Stimulated activated CD4-positive, alpha-beta T cell treated with anti-CD3 and anti-CD28 coated beads, Interleukin-15, amount 100 ng/mL, for 48 hours (primary cell): ENCODE measurements around the gene SPTBN4.
"Not testable (repeated sequence)": the region's sequence is repeated elsewhere in the genome, so short reads cannot be mapped to it uniquely, and the experiment has no call there.

Experiments
- DNase-seq, 2 donors: peaks; one replicate each; pipeline ENCODE4 v3.0.0-alpha.2; 2020; ENCODE audit warnings: low read depth in 2 of 2

The SPTBN4 gene

DNA sequence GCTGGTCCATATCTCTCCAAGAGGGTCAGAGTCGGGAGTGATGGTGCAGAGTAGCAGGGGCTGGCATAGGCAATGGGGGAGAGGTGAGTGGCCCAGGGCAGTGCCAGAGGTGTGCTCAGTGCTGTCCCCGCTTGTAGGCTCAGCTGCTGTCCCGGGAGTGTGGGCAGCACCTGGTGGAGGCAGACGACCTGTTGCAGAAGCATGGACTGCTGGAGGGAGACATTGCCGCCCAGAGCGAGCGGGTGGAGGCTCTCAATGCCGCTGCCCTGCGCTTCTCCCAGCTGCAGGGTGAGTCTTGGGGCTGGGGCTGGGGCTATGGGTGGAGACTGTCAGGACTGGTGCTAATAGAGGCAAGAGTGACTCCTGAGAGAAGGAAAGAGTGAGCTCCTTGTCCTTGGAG is 39.3 kb downstream of the SPTBN4 start:
- no peak for DNase-seq

DNA sequence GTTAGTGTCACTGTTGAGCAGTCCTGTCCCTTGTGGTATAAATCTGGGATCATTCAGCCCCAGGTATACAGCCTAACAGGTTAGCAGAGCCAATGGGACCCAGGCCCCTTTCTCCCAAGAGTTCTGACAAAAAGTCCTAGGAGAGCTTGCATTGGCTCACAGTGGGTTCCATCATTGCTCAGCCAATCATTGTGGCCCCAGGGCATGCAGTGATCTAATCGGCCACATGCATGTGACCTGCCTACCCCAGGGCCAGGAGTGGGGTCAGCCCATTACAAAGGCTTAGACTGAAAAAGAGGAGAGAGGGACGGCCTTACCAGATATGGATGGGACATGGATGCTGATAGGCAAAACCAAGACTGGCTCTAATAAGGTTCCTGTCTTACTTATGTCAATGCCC is 41.1 kb downstream of the SPTBN4 start:
- DNase-seq = no peak

DNA sequence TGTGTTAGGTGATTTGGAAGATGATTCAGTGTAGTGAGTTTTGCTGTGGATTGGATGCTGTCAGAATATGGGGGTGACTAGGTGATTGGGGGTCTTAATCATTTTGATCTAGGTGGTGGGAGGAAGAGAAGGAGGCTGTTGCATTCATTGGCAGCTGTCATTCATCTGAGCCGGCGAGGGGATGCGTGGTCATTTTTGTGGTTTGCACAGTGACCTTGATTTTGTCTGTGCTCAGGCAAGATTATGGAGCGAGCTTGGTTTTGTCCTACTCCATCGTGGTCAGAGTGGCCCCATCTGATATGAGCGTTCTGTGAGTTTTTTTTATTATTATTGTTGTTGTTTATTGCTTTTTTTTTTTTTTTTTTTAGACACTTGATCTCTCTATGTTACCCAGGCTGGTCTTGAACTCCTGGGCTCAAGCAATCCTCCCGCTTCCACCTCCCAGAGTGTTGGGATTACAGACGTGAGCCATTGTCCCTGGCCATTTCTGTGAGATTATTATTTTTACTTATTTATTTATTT is 42.0 kb downstream of the SPTBN4 start:
- DNase-seq = no peak

DNA sequence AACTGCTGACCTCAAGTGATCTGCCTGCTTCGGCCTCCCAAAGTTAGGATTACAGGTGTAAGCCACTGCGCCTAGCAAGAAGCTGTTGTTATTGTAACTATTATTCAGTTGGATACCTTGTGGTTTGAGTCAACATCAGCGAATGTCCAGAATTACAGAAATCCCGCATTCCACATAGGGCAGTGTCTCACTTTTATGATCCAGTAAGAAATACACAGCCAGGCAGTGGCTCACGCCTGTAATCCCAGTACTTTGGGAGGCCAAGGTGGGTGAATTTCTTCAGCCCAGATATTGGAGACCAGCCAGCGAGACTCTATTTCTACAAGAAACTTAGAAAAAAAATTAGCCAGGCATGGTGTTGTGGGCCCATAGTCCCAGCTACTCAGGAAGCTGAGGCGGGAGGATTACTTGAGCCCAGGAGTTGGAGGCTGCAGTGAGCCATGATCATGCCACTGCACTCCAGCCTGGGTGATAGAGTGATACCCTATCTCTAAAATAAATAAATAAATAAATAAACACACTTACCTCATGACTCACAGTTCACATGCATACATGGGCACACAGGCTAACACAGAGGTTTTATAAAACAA is 43.8 kb downstream of the SPTBN4 start:
- no peak for DNase-seq

DNA sequence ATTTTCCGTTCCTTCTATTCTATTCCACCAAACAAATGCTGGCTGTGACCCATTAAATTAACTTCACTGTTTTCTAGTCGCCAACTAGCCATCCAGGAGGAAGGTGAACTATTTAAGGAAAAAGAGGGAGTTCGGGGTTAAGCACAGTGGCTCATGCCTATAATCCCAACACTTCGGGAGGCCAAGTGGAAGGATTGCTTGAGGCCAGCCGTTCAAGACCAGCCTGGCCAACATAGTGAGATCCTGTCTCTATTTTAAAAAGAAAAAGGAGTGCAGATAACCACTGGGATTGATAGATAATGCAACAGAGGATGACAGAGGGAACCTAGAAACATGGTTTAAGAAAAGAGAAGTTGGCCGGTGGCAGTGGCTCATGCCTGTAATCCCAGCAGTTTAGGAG is 44.7 kb downstream of the SPTBN4 start:
- no peak for DNase-seq

DNA sequence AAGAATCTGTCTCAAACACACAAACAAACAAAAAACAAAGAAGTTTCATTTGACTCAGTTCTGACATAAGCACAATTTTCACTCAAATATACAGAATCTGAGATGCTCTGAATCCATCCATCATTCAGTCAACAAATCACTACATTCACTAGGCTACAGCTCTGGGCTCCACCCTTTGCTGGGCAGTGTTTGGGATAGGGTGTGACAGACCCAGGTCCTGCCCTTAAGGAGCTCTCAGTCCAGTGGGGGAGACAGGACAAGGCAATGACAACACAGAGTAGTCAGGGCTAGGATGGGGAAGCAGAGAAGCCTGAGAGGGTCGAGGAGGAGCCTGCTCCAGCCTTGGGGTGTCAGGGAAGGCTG is 45.3 kb downstream of the SPTBN4 start:
- DNase-seq = no peak

DNA sequence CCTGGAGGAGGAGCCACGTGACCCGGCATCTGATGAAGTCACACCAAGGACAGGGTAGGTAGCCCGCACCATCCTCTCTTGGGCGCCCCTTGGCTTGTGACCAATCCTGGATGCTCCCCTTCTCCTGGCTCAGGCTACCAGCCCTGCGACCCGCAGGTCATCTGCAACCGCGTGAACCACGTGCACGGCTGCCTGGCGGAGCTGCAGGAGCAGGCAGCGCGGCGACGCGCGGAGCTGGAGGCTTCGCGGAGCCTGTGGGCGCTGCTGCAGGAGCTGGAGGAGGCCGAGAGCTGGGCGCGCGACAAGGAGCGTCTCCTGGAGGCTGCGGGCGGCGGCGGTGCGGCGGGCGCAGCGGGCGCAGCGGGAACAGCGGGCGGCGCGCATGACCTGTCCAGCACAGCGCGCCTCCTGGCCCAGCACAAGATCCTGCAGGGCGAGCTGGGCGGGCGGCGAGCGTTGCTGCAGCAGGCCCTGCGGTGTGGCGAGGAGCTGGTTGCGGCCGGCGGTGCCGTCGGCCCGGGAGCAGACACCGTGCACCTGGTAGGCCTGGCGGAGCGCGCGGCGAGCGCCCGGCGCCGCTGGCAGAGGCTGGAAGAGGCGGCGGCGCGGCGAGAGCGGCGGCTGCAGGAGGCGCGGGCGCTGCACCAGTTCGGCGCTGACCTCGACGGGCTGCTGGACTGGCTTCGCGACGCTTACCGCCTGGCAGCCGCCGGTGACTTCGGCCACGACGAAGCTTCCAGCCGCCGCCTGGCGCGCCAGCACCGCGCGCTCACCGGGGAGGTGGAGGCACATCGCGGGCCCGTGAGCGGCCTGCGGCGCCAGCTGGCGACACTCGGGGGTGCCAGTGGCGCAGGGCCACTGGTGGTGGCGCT is 45.9 kb downstream of the SPTBN4 start:
- no peak for DNase-seq

DNA sequence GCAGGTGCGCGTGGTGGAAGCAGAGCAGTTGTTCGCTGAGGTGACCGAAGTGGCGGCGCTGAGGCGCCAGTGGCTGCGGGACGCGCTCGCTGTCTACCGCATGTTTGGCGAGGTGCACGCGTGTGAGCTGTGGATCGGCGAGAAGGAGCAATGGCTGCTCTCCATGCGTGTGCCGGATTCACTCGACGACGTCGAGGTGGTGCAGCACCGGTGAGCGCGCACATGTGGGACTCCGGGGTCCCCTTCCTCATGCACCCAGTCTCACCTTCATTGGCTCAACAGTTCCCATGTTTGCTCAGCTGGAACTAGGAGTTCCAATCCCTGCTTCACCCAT is 46.5 kb downstream of the SPTBN4 start:
- DNase-seq = no peak

DNA sequence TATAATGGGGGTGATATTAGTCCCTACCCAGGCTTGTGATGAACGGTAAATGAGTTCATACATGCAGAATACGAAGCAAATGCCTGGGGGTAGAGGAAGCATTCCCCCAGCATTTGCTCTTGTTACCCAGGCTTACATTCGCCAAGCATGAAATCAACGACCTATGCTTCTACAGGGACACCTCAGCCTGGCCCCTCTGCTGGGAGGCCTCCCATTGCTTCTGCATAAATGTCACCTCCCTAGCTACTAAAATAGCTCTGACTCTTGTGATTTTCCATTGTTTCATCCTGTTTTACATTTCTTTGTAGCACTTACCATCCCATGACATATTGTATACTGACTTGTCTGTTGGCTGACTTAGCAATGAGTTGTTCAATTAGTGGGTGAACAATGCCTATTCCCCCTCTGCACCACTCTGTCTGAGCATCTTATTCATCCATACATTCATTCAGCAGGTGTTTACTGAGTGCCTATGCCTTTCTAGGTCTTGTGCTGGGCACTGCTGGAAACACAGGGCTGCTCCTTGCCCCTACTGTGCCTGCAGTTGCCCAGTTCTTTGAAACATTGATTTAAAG is 47.0 kb downstream of the SPTBN4 start:
- DNase-seq = no peak

DNA sequence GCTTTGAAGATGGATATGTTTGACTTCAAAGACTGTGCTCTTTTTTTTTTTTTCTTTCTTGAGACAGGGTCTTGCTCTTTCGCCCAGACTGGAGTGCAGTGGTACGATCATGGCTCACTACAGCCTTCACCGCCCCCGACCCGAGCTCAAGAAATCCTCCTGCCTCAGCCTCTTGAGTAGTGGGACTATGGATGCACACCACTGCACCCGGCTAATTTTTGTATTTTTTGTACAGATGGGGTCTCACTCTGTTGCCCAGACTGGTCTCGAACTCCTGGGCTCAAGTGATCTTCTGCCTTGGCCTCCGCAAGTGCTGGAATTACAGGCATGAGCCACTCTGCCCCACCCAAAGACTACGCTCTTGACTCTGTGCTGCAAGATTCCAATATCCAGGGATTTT is 50.4 kb downstream of the SPTBN4 start:
- no peak for DNase-seq

DNA sequence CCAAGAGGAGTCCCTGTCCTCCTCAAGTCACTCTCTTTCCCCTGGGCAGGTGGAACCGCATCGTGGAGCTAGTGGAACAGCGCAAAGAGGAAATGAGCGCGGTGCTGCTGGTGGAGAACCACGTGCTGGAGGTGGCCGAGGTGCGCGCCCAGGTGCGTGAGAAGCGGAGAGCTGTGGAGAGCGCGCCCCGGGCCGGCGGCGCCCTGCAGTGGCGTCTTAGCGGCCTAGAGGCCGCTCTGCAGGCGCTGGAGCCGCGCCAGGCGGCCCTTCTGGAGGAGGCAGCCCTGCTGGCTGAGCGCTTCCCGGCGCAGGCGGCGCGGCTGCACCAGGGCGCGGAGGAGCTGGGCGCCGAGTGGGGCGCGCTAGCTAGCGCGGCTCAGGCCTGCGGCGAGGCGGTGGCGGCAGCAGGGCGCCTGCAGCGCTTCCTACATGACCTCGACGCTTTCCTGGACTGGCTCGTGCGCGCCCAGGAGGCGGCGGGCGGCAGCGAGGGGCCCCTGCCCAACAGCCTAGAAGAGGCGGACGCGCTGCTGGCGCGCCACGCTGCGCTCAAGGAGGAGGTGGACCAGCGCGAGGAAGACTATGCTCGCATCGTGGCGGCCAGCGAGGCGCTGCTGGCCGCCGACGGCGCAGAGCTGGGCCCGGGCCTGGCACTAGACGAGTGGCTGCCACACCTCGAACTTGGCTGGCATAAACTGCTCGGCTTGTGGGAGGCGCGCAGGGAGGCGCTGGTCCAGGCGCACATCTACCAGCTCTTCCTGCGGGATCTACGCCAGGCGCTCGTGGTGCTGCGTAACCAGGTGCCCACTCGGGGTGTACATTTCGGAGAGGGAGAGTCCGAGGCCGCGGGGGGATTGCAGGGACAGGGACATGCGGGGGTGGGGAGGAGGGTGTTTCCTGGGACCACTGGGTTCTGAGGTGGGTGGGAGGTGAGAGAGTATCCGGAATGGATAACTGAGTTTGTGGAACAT is 52.8 kb downstream of the SPTBN4 start:
- no peak for DNase-seq

DNA sequence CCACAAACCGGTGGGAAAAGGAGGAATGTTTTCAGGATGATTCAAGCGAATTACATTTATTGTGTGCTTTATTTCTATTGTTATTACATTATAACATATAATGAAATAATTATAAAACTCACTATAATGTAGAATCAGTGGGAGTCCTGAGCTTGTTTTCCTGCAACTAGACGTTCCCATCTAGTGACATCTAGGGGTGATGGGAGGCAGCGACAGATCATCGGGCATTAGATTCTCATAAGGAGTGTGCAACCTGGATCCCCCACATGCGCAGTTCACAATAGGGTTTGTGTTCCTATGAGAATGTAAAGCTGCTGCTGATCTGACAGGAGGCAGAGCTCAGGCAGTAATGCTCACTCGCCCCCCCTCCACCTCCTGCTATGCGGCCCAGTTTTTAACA is 54.5 kb downstream of the SPTBN4 start:
- DNase-seq = no peak

DNA sequence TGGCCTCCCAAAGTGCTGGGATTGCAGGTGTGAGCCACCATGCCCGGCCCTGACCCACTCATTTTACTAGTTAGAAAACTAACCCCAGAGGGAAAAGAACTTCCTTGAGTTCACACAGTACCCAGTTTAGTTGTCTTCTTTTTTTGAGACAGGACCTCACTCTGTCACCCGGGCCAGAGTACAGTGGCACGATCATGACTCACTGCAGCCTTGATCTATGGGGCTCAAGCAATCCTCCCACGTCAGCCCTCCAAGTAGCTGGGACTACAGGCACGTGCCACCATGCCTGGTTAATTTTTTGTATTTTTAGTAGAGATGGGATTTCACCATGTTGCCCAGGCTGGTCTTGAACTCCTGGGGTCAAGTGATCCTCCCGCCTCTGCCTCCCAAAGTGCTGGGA is 55.1 kb downstream of the SPTBN4 start:
- not testable (repeated sequence) for DNase-seq

DNA sequence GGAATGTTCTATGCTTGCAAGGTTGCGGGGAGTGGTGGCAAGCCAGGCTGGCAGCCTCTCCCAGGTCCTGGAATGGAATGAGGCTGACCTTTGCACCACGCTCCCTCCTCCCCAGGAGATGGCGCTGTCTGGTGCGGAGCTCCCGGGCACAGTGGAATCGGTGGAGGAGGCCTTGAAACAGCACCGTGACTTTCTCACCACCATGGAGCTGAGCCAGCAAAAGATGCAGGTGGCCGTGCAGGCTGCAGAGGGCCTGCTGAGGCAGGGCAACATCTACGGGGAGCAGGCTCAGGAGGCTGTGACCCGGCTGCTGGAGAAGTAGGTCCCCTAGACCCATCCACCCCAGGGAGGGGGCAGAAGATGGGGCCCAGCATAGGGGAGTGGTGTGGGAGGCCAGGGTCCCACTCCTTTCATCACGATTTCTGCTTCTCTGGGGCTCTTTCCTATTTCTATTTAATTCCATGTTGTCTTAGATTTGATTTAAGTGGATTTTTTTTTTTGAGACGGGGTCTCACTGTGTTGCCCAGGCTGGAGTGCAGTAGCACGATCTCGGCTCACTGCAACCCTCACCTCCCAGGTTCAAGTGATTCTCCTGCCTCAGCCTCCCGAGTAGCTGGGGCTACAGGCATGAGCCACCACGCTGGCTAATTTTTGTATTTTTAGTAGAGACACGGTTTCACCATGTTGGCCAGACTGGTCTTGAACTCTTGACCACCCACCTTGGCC is 56.7 kb downstream of the SPTBN4 start:
- DNase-seq = peak; percentile 37 to 51

DNA sequence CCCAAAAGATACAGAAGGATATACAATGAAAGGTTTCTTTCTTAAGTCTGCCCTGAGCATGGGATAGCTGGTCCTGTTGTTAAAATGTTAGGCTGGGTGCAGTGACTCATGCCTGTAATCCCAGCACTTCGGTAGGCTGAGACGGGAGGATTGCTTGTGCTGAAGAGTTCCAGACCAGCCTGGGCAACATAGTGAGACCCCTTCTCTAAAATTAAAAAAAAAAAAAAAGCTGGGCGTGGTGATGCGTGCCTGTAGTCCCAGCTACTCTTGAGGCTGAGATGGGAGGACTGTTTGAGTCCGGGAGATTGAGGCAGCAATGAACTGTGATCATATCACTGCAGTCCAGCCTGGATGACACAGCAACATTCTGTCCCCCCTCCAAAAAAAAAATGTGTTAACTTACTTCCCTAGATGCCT is 57.3 kb downstream of the SPTBN4 start:
- no peak for DNase-seq

DNA sequence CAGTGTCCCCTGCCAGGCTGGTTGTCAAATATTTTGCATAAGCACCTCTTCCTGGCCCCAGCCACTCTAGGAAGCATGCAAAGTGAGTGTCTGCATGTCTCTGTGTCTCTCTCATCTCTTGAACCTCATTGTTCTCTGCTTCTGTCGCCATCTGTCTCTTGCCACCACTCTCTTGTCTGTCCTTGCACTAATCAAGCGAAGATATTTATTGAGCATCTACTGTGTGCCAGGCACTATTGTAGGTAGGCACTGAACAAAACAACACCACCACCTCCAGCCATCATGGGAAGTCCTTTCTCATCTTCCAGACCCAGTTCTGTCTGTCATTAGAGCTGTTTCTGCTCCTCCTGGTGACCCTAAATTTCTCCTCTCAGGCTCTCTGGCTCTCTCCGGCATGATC is 57.9 kb downstream of the SPTBN4 start:
- DNase-seq = no peak

DNA sequence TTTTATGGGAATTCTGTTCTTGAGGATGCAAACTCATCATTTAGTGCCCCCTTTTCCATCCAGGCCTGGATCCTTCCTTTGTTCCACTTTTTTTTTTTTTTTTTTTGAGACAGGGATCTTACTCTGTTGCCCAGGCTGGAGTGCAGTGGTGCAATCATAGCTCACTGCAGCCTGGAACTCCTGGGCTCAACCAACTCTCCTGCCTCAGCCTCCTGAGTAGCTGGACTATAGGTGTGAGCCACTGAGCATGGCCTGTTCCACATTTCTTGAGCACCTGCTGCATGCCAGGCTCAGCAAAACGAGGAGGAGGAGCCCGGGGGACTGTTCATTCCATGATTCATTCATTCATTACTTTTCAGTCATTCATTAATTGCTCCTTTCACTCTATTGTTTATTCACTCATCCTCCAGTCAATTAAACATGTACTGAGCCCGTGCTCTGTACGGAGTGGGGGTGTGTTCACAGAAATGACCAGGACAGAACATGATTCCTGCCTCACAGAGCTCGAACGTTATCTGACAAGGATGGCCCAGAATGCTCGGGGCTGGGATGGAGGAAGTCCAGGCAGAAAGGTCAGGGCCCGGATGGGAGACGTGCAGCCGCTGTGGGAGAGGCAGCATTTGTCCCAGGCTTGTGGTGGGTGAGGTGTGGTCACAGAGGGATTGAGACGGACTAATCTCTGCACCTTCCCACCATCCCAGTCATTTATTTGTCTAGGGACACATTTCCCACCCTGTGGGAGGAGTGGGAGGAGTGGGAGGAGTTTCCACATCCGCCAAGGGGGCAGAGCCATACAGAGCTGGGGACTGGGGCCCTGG is 58.6 kb downstream of the SPTBN4 start:
- DNase-seq = no peak

DNA sequence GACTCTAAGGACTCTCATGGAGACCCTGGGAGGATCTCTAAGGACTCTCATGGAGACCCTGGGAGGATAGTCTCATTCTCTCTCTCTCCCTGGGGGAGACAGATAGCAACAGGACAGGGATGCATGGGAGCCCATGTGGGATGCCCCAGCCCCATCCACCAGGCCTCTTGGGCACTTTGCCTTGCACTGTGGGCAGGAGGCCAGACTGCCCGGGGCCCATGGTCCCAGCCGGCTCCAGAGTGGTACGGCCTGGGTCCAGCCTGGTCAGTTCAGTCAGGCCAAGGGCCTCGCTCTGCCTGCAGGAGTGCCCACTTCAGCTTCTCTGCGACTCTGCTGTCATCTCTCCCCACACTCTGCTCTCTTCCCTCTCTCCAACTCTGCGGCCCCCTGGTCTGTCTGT is 61.3 kb downstream of the SPTBN4 start:
- DNase-seq = no peak

DNA sequence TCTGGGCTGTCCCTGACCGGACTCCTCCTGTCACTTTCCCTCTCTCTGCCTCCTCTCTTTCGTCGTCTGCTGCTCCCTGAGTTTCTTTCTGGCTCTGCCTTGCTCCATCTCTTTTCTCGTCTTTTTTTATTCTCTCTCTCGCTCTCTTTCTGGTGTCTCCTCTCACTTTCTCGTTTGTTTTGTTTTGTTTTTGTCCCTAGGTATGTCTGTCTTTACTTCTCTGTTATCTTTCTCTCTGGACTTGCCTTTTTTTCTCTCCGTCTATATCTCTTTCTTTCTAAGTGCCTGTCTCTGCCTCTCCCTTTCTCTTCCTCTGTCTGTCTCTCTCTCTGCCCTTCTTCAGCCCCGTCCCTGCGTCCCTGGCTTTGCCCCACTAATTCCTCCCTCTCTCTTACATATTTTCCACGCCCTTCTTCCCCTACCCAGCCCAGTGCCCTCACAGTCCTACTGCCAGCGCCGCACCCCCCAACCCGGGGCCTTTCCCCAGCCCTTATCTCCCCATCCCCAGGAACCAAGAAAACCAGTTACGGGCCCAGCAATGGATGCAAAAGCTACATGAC is 61.8 kb downstream of the SPTBN4 start:
- no peak for DNase-seq
